OCI-LY1 (cell line): ENCODE data around the gene FAM222A.

Experiments
- H2AFZ ChIP-seq: fragments of 200-600 bp; sonication (generic), shearing (Covaris generic); 2 replicates; pipeline ENCODE4 v1.6.0; 2014; ENCODE audit warnings: antibody characterized with exemption, mild to moderate bottlenecking, low read length
- H3F3A ChIP-seq: fragments of 200-600 bp; sonication (generic), shearing (Covaris generic); 2 replicates; pipeline ENCODE4 v1.6.0; 2014; ENCODE audit warnings: mild to moderate bottlenecking, antibody characterized with exemption, low read length, moderate library complexity; ENCODE audit not compliant: insufficient read depth
- H3K27ac ChIP-seq: fragments of 200-600 bp; sonication (generic); 2 replicates; pipeline ENCODE4 v1.5.1; 2014; ENCODE audit warnings: low read length, mixed run types, mild to moderate bottlenecking, low read depth; ENCODE audit not compliant: poor library complexity, severe bottlenecking
- H3K27me3 ChIP-seq: fragments of 200-600 bp; sonication (generic); 2 replicates; pipeline ENCODE4 v1.6.0; 2014; ENCODE audit warnings: antibody characterized with exemption, mild to moderate bottlenecking, low read length, moderate library complexity; ENCODE audit not compliant: insufficient read depth
- H3K36me3 ChIP-seq: fragments of 200-600 bp; sonication (generic); 2 replicates; pipeline ENCODE4 v1.6.1; 2014; ENCODE audit warnings: mild to moderate bottlenecking, antibody characterized with exemption, low read length, moderate library complexity, mixed read lengths; ENCODE audit not compliant: insufficient read depth
- H3K4me1 ChIP-seq: fragments of 200-600 bp; sonication (generic); 2 replicates; pipeline ENCODE4 v1.5.1; 2014; ENCODE audit warnings: mild to moderate bottlenecking, low read length, moderate library complexity; ENCODE audit not compliant: insufficient read depth, severe bottlenecking
- H3K4me2 ChIP-seq: fragments of 200-600 bp; sonication (generic), shearing (Covaris generic); 2 replicates; pipeline ENCODE4 v1.6.1; 2014; ENCODE audit warnings: low read length
- H3K4me3 ChIP-seq: fragments of 200-600 bp; sonication (generic); 2 replicates; pipeline ENCODE4 v1.5.1; 2014; ENCODE audit warnings: low read length, low read depth, mild to moderate bottlenecking, mixed read lengths; ENCODE audit not compliant: poor library complexity, severe bottlenecking
- H3K79me2 ChIP-seq: fragments of 200-600 bp; shearing (Covaris generic); 2 replicates; pipeline ENCODE4 v1.6.1; 2016; ENCODE audit warnings: mixed run types, low read length, mixed read lengths; ENCODE audit not compliant: insufficient read depth
- H3K9ac ChIP-seq: fragments of 200-600 bp; sonication (generic), shearing (Covaris generic); 2 replicates; pipeline ENCODE4 v1.6.1; 2014; ENCODE audit warnings: mild to moderate bottlenecking, low read length, mixed read lengths
- H3K9me2 ChIP-seq: fragments of 200-600 bp; sonication (generic), shearing (Covaris generic); 2 replicates; pipeline ENCODE4 v1.6.1; 2014; ENCODE audit warnings: low read depth, mild to moderate bottlenecking, low read length, mixed read lengths
- H3K9me3 ChIP-seq: fragments of 200-600 bp; shearing (Covaris generic); 2 replicates; pipeline ENCODE4 v1.6.1; 2014; ENCODE audit warnings: low read length, mixed read lengths
- H4K20me1 ChIP-seq: fragments of 200-600 bp; sonication (generic), shearing (Covaris generic); 2 replicates; pipeline ENCODE4 v1.6.0; 2016; ENCODE audit warnings: mild to moderate bottlenecking, low read length; ENCODE audit not compliant: insufficient read depth
- EZH2 ChIP-seq: fragments of 200-600 bp; sonication (generic), shearing (Covaris generic); IDR thresholded peaks from 2 replicates; pipeline ENCODE4 v1.8.0; 2017; ENCODE audit warnings: borderline replicate concordance, mixed run types, mild to moderate bottlenecking, antibody characterized with exemption, low read length, moderate library complexity, mixed read lengths
- TF ChIP-seq, protein P1 (sequence below): fragments of 200-600 bp; sonication (generic), shearing (Covaris generic); IDR thresholded peaks from 2 replicates; pipeline ENCODE4 v1.5.1; 2017; ENCODE audit warnings: mild to moderate bottlenecking, antibody characterized with exemption, low read length, moderate library complexity, mixed read lengths

The FAM222A gene

DNA sequence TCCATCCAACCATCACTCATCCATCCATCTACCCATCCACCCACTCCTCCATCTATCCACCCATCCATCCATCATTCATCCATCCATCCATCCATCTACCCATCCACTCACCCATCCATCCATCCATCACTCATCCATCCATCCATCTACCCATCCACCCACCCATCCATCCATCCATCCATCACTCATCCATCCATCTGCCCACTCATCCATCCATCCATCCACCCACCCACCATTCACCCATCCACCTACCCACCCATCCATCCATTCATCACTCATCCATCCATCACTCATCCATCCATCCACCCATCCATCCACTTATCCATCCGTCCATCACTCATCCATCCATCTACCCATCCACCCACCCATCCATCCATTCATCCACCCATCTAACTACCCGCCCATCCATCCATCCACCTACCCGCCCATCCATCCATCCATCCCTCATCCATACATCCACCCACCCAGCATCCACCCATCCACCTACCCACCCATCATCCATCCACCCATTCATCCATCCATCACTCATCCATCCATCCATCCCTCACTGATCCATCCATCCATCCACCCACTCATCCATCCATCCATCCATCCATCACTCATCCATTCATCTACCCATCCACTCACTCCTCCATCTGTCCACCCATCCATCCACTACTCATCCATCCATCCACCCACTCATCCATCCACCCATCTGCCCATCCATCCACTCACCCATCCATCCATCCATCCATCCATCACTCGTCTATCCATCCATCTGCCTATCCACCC is 95.4 kb downstream of the FAM222A start:
- H3K4me2 ChIP-seq: no peak overlapping the region
- H2AFZ ChIP-seq: no peak overlapping the region
- H3K9ac ChIP-seq: no peak overlapping the region
- no peaks in the 10 kb centered on the region for H3K9me2 ChIP-seq
- TF ChIP-seq, protein P1, sequence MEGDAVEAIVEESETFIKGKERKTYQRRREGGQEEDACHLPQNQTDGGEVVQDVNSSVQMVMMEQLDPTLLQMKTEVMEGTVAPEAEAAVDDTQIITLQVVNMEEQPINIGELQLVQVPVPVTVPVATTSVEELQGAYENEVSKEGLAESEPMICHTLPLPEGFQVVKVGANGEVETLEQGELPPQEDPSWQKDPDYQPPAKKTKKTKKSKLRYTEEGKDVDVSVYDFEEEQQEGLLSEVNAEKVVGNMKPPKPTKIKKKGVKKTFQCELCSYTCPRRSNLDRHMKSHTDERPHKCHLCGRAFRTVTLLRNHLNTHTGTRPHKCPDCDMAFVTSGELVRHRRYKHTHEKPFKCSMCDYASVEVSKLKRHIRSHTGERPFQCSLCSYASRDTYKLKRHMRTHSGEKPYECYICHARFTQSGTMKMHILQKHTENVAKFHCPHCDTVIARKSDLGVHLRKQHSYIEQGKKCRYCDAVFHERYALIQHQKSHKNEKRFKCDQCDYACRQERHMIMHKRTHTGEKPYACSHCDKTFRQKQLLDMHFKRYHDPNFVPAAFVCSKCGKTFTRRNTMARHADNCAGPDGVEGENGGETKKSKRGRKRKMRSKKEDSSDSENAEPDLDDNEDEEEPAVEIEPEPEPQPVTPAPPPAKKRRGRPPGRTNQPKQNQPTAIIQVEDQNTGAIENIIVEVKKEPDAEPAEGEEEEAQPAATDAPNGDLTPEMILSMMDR: no peak
- TF ChIP-seq EZH2: no peak
- no peaks in the 10 kb centered on the region for H3K9me3 ChIP-seq
- H4K20me1 ChIP-seq: no peaks in the 10 kb centered on the region
- no peaks in the 10 kb centered on the region for H3K4me1 ChIP-seq
- H3K27ac ChIP-seq: no peak overlapping the region
- no peaks in the 10 kb centered on the region for H3K79me2 ChIP-seq
- H3K36me3 ChIP-seq: no peaks in the 10 kb centered on the region
- no peaks in the 10 kb centered on the region for H3F3A ChIP-seq
- no peaks in the 10 kb centered on the region for H3K27me3 ChIP-seq
- no peak overlapping the region for H3K4me3 ChIP-seq

DNA sequence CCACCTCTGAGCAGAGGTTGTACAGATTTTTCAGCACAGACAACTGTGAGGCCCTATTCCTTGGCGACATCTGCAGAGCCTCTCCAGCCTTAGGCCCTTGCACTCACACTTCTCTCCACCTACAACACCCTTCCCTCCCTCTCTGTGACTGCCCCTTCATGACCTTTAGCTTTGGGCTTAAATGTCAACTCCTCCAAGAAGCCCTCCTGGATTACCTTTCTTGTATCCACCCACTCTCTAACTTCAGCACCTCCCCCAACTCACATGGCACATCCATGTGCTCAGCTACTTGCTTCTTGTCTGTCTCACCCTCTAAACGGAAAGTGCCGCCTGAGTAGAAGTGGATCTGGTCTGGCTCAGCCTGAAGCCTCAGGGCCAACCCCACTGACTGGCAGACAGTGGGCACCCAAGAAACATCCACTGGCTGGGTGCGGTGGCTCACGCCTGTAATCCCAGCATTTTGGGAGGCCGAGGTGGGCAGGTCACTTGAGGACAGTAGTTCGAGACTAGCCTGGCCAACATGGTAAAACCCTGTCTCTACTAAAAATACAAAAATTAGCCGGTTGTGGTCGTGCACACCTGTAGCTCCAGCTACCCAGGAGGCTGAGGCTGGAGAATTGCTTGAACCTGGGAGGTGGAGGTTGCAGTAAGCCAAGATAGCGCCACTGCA is 97.5 kb downstream of the FAM222A start:
- H3K9me2 ChIP-seq: no peaks in the 10 kb centered on the region

DNA sequence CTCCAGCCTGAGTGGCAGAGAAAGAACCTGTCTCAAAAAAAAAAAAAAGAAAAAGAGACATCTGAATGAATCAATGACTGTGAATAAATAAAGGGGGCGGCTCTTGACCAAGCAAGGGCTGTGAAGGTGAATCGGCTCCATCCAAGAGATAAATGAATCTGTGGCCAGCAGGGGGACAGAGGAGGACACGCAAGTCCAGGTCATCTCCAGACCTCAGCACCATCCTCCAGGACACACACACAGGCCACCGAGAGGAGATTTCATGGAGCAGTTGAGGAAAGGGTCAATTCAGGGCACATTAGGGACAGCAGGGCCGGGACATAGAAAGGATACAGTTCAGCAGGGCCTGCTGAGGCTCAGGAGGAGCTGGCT is 98.0 kb downstream of the FAM222A start:
- no peaks in the 10 kb centered on the region for H3K27me3 ChIP-seq
- H4K20me1 ChIP-seq: no peaks in the 10 kb centered on the region
- H3K4me1 ChIP-seq: no peaks in the 10 kb centered on the region
- no peaks in the 10 kb centered on the region for H3K79me2 ChIP-seq
- TF ChIP-seq, protein P1: no peak
- no peak overlapping the region for H2AFZ ChIP-seq
- H3K27ac ChIP-seq: no peak overlapping the region
- no peaks in the 10 kb centered on the region for H3K9me2 ChIP-seq
- H3K9ac ChIP-seq: no peak overlapping the region
- H3K9me3 ChIP-seq: no peaks in the 10 kb centered on the region
- no peaks in the 10 kb centered on the region for H3K36me3 ChIP-seq
- no peak overlapping the region for H3K4me2 ChIP-seq
- H3K4me3 ChIP-seq: no peak overlapping the region
- no peaks in the 10 kb centered on the region for H3F3A ChIP-seq

More for the DNA sequence above, 97.5 kb downstream of the FAM222A start:
- no peak overlapping the region for H3K4me2 ChIP-seq
- H3K4me3 ChIP-seq: no peak overlapping the region
- TF ChIP-seq EZH2: no peak
- TF ChIP-seq, protein P1: no peak
- no peaks in the 10 kb centered on the region for H4K20me1 ChIP-seq
- no peak overlapping the region for H3K27ac ChIP-seq
- H3K36me3 ChIP-seq: no peaks in the 10 kb centered on the region
- H3K9me3 ChIP-seq: no peaks in the 10 kb centered on the region
- no peaks in the 10 kb centered on the region for H3K27me3 ChIP-seq
- H3F3A ChIP-seq: no peaks in the 10 kb centered on the region
- no peak overlapping the region for H2AFZ ChIP-seq
- H3K4me1 ChIP-seq: no peaks in the 10 kb centered on the region
- no peak overlapping the region for H3K9ac ChIP-seq
- no peaks in the 10 kb centered on the region for H3K79me2 ChIP-seq
